ENCODE measurements around the gene XPA. TPM values are rescaled to one million over a fixed set of nuclear protein-coding genes. Genes with fewer than 3 reads are reported as not detected.

Gene XPA
- polyA plus RNA-seq, 3 donors: 7.3 to 26.3 (median 13.0) TPM

- no peak overlapping the region for H3K27ac ChIP-seq (ENCODE audit: low read depth, low read length)
These were observed 68.0 kb downstream of the XPA start for GRCh38 chr9:97629156-97629555.

GRCh38 chr9:97628668-97629067 lies 68.5 kb downstream of the XPA start:
- no peak overlapping the region for H3K27ac ChIP-seq (ENCODE audit: low read depth, low read length)
- WGBS, 3 donors: 86 to 94% (median 92%) methylated on average over 3 of the region's 3 CpGs

GRCh38 chr9:97627624-97628023 lies 69.5 kb downstream of the XPA start:
- no peak overlapping the region for H3K27ac ChIP-seq (ENCODE audit: low read depth, low read length)
- 29 to 74% (median 69%) methylated on average over 5 of the region's 5 CpGs for WGBS, 3 donors

GRCh38 chr9:97625620-97626019 lies 71.5 kb downstream of the XPA start:
- 64 to 78% (median 65%) methylated on average over 3 of the region's 3 CpGs for WGBS, 3 donors
- H3K27ac ChIP-seq (ENCODE audit: low read depth, low read length): no peak overlapping the region

Other genes with a start within 250 kb of the XPA start
- 10 to 100 TPM in 2 of 3 donors, 1 to 10 TPM in 1; 8.8 to 17.3 (median 12.1) TPM for gene TMOD1, start 195.7 kb downstream of the XPA start, polyA plus RNA-seq
- gene TSTD2, start 64.0 kb downstream of the XPA start, polyA plus RNA-seq: 10 to 100 TPM in 1 of 3 donors, 1 to 10 TPM in 2; 6.5 to 10.3 (median 9.8) TPM
- gene NCBP1, start 63.5 kb downstream of the XPA start, polyA plus RNA-seq: 1 to 10 TPM; 7.6 to 8.4 (median 7.9) TPM
- gene FOXE1, start 155.9 kb upstream of the XPA start, polyA plus RNA-seq: under 1 TPM in 2 of 3 donors, not detected in 1; 0.02 to 0.03 TPM
- gene TRMO, start 225.2 kb upstream of the XPA start, polyA plus RNA-seq: 10 to 100 TPM in 1 of 3 donors, 1 to 10 TPM in 2; 5.8 to 11.5 (median 6.9) TPM
- under 1 TPM in 2 of 3 donors, not detected in 1; 0.03 to 0.04 TPM for gene HEMGN, start 240.8 kb upstream of the XPA start, polyA plus RNA-seq

Data from adipose tissue (tissue), 3 donors.